Stimulated activated CD8-positive, alpha-beta memory T cell treated with anti-CD3 and anti-CD28 coated beads, Interleukin-7, amount 100 ng/mL, for 24 hours (primary cell): ENCODE results near the gene USP47.

Experiments
- DNase-seq: peaks from one replicate; pipeline ENCODE4 v3.0.0-alpha.2; 2020; ENCODE audit warnings: low read depth

Gene USP47, protein sequence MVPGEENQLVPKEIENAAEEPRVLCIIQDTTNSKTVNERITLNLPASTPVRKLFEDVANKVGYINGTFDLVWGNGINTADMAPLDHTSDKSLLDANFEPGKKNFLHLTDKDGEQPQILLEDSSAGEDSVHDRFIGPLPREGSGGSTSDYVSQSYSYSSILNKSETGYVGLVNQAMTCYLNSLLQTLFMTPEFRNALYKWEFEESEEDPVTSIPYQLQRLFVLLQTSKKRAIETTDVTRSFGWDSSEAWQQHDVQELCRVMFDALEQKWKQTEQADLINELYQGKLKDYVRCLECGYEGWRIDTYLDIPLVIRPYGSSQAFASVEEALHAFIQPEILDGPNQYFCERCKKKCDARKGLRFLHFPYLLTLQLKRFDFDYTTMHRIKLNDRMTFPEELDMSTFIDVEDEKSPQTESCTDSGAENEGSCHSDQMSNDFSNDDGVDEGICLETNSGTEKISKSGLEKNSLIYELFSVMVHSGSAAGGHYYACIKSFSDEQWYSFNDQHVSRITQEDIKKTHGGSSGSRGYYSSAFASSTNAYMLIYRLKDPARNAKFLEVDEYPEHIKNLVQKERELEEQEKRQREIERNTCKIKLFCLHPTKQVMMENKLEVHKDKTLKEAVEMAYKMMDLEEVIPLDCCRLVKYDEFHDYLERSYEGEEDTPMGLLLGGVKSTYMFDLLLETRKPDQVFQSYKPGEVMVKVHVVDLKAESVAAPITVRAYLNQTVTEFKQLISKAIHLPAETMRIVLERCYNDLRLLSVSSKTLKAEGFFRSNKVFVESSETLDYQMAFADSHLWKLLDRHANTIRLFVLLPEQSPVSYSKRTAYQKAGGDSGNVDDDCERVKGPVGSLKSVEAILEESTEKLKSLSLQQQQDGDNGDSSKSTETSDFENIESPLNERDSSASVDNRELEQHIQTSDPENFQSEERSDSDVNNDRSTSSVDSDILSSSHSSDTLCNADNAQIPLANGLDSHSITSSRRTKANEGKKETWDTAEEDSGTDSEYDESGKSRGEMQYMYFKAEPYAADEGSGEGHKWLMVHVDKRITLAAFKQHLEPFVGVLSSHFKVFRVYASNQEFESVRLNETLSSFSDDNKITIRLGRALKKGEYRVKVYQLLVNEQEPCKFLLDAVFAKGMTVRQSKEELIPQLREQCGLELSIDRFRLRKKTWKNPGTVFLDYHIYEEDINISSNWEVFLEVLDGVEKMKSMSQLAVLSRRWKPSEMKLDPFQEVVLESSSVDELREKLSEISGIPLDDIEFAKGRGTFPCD (N-terminal part only)

DNA sequence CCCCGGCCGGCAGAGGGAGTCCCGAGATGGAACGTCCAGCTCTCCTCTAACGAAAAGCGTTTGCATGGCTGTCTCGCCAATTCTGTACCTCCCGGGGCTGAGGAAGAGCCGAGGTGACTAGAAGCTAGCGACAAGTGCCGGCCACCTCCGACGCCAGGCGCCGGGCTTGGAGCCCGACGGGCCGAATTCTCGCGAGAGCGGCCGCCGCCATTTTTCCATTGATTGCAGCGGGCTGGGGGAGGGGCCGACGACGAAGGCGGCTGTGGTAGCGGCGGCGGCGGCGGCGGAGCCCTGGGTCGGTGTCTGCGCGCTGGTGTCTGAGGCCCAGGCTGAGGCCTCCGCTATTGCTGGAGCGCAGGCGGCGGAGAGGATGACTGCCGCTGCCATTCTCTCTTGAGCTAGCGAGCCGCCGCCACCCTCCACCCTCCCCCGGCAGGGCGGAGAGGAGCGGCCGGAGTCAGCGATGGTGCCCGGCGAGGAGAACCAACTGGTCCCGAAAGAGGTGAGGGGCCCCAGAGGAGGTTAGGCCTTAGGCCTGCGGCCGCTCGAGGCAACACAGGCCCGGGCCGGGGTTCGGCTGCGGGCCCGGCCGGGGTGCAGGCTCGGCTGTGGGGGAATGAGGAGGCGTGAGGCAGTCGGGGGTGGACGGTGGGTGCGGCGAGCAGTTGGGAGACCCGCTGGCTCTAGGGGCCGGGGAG is at the start of gene USP47:
TSS of gene USP47 (plus strand) at position 250 of the 698 bp plus-strand sequence. CDS start at position 464, 214 bp downstream.
- DNase-seq: peak; percentile 87

DNA sequence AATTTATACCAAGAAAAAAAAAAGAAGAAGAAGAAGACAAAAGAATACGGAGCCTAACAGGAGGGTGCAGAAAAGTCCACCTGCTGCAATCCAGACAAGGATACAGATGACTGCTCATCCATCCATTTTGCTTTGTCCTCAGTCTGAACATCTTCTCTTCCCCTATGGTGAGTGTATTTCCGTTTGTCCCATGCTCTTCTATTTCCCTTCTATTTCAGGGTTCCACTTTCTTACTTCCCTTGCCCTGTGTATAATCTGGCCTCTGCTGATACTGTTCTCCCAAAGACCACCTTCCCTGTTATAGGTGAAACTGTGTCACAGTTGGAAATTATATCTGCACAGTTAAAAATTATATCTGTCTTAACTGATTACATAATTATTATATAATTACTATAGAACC is 48.7 kb upstream of the USP47 start:
- no peak for DNase-seq

- peak; percentile 34 for DNase-seq
These were observed 43.0 kb upstream of the USP47 start for GRCh38 chr11:11798586-11799438.

DNA sequence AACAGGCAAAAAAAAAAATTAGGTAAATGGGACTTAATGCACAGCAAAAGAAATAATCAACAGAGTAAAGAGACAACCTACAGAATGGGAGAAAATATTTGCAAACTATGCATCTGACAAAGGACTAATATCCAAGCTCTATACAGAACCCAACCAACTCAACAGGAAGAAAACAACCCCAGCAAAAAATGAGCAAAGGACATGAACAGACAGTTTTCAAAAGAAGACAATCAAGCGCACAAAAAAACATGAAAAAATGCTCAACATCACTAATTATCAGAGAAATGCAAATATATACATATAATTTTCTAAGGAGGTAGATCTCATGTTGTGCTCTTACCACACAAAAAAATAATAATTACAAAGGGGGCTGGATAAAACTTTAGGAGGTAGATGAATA is 36.5 kb upstream of the USP47 start:
- DNase-seq: no peak

- no peak for DNase-seq
These were observed 35.7 kb upstream of the USP47 start for GRCh38 chr11:11806074-11806473.

DNA sequence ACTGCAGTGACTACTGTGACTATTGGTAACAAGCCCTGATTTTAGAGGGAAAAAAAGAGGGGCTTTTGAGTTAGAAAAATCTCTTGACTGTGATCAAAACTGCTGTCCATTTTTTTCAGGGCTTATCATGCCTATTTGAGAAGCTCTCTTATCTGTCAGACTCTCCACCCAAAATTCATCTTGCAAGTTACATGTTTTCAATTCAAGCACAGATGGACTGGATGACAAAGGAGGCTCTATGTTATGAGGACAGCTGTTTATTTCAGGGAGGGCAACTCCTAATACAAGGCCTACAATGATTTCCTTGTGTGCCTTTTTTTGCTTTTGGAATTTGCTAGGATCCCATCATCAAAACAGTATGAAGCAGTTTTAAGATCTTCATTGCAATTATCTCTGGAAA is 35.2 kb upstream of the USP47 start:
- no peak for DNase-seq

DNA sequence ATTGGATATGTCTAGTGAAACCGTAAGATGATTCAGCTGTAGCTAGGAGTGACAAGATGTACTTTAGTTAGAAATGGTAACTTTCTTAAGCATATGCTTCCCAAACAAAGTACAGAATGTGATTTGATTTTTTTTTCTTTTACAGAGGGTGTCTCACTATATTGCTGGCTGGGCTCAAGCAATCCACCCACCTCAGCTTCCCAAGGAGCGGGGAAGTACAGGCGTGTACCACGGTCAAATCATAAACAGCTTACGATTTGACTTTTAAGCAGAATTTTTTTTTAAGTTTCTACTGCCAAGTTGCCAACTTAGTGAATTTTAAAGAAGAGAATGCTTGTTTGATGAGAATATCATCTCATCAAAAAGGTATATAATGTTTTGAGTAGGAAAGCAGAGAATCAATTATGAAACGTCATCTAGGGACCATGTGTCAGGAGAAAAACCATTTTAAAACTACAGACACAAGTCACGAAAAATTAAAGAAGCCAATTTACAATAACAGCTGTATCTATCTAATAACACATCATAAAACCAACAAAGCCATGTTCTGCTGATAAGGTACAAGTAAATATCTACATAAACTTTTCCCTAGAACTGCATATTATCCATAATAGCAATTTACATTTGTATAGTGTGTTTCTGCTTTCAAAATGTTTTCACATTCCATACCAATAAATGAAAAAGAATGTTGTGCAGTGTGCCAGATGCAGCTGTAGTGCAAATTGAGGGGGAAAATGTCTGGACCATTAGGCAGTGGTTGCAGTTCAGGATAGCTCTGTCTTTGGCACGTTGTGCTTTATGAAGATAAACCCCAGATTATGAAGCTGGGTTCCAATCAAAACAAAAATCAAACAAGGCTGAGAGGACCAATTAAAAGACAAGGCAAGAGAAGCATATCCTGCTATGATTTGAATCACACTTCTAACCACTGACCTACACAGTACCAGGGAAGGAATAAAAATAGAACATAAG is 33.7 kb upstream of the USP47 start:
- no peak for DNase-seq

- no peak for DNase-seq
These were observed 32.7 kb upstream of the USP47 start for GRCh38 chr11:11808992-11809615.

- no peak for DNase-seq
These were observed 30.7 kb upstream of the USP47 start for GRCh38 chr11:11810764-11811726.

DNA sequence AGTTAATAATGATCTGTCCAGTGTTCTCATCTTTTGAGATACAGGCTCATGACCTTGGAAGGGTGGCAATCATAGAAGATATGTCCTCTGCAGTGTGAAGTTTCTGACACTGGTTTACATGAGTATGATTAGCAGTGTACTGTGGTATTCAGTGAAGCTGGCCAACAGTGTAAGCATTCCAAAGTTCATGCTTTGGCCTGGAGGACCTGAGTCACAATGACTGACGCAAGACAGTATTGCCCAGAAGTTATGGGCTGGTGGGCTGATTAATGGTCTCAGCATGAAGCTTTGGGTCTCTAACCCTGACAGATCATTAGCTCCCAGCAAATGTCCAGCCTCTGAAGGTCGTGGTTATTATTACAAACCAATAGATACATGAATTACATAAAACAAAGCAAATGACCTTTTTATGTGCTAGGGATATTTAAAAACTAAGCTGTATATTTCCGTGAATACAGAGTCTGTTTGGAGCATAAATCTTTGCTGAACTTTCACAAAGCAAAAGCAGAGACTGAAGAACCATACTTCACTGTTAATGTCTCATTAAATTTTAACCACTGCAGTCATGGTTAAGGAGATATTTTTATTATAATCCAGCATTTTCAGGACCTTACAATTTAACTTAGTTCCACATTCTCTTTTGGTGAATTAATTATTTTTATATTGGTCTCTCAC is 28.3 kb upstream of the USP47 start:
- no peak for DNase-seq

DNA sequence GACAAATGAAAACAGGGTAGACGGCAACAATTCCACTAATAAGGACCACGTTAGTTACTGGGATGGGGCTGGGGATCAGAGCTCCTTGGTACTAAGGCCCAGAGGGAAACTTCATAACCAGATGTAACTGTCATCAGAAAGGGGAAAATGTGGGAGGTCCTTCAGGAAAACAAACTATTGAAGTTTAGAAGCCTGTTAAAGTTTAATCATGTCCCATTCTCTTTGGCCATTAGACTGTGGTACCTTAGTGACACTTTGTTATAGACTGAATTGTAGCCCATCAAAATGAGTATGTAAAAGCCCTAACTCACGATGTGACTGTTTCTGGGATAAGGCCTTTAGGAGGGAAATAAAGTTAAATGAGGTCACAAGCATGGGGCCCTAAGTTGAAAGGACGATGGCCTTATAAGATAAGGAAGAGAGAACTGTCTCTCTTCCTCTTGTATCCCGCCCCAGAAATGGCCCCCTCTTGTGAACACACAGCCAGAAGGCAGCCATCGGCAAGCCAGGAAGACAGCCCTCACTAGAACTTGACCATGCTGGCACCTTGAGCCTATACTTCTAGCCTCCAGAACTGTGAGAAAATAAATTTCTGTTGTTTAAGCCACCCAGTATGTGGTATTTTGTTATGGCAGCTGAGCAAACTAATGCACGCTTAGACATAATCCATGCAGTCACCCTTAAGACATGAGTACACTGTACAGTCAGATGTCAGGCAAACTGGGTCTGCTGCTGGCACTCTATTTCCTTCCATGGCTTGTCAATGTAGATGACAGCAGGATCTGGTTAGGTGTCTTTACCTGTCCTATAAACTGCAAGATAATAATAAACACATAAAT is 26.9 kb upstream of the USP47 start:
- no peak for DNase-seq

DNA sequence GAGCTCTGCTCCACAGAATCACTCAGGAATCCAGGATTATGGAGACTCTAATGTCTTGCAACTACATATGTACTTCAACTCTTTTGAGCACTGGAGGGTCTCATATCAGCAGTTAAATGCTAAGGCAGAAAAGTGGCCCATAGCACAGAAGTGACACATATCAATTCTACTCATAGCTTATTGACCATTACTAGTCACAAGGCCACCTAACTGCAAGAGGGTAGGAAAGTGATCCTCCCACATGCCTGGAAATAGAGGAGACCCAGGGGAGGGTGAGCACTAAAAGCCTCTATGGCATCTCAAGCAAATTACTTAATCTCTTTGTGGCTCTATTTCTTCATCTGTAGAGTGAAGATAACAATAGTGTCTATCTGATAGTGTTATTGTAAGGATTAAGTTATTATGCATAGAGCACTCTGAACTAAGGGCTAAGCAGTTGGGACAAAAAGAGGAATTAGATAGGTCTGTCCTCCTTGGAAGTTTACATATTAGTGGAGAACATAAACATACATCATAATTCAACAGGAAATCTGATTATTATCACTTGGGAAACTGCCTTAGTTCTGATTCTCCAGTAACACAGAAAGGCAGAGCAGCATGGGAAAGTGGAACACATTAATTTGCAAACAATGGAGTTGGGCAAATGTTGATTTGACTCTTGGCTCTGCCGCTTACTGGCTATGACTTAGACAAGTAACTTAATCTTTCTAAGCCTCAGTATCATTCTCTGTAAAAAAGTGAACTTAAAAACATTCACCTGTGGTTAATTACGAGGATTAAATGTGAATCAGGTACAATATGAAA is 25.1 kb upstream of the USP47 start:
- no peak for DNase-seq

- no peak for DNase-seq
These were observed 23.8 kb upstream of the USP47 start for GRCh38 chr11:11817957-11818356.

DNA sequence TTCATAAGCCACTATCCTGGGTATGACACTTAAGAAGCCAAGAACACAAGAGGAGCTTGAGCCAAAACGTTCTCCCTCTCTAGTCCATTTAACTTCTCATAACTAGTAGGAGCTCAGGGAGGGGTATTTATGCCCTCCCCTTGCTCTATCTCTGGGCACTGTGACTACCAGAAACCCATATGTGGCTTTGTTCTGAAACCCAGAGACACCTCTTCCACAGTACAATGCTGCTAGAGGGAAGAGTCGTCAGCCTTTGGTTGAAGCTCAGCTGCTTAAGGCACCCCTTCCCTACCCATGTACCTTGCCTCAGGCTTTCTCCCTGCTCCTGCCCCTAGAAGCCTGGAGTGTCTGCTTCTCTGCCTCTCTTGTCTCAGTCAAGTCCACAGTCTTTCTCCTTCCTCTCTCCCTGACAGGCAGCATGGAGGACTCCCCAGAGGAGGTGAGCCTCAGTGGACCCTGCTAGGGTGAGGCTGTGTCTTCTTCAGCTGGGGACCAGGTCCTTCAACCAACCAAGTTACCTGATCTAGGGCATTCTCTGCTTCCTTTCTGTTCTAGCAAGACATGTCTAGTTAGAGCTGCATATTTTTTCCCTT is 23.1 kb upstream of the USP47 start:
- no peak for DNase-seq

- no peak for DNase-seq
These were observed 19.9 kb upstream of the USP47 start for GRCh38 chr11:11821899-11822298.
